HG03565 (cell line): Measurements from ENCODE around the gene IQSEC1.

Source experiments
- ATAC-seq: cut with Tn5 transposase; IDR thresholded peaks from one replicate; pipeline ENCODE4 v1.9.1; 2021; ENCODE audit warnings: mild to moderate bottlenecking, moderate library complexity; ENCODE audit not compliant: unreplicated experiment

IQSEC1 gene

DNA sequence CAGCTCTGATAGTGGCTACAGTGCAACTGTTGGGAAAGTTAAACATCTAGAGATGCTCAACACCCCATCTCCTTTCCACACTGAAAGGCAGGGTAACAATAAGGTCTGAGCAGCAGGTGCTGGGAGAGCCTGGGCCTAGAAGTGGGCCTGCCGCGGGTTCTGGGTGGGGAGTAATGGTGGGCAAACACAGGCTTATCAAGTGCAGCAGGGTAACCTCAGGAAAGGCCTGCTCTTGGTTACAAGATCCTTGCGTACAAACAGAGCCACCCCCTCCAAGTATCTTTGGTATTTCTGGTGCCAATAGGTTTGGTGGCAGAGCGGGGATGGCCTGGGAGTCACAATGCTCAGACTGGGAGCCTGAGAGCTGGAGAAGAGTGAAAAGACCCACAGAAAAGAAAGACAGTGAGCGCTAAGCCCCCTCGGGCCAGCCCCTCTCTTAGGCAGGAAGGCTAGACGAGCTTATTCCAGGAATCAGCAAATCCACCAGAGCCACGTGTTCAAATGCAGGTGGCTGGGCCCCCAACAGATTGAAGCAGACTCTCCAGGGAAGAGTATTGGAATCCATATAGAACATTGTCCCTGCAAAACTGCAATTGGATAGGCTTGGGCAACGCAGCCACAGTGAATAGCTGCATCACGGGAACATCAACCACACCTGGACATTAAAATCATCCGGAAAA is 2.7 kb downstream of the IQSEC1 start:
- ATAC-seq: no peak

DNA sequence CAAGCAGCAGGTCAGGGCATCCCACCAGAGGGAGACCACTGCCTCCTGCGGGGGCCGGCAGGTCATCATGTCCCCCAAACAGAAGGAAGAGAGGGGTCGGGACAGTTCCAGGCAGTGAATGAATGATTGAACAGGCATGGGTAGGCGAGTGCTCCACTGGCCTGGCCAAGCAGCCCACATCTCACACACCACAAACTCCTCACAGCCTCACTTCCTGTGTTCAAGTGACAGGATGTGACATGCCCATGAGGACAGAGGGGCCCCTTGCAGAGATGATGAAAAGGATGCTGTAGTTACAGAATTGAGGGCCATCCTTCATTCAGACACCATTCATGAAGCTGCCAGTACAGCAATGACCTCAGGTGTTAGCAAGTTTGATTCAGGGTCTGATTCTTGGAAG is 3.7 kb downstream of the IQSEC1 start:
- peak; percentile 53 for ATAC-seq

DNA sequence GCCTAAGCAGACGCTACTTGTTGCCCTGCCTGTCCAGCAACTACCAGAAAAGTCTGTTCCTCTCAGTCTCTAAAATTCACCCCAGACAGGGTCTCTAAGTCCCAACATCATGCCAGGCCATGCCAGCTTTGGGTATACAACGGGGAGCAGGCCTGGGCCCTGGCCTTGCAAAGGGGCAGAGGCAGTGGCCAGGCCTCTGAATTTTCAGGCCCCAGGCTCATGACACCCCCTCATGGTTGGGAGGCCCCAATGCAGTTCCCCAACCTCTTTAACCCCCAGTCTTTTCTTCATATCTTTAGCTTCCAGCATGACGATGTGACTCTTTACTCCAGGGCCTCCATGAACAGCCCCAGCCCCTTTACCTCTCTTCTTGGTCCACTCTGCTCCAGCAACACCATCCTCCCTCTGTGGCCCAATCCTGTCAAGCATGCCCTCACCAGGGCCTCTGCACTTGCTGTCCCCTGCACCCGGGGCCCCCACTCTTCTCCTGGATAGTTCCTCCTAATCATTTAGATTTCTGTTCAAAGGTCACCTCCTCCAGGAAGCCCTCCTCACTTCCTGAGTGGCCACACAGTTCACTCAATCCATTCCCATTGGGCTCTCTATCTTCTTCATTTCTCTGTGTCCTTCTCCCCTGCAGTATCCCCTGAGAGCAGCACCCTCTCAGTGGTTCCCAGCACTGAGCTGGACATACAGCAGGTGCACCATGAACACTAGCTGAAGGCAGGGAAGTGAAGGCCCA is 4.8 kb downstream of the IQSEC1 start:
- ATAC-seq: no peak

DNA sequence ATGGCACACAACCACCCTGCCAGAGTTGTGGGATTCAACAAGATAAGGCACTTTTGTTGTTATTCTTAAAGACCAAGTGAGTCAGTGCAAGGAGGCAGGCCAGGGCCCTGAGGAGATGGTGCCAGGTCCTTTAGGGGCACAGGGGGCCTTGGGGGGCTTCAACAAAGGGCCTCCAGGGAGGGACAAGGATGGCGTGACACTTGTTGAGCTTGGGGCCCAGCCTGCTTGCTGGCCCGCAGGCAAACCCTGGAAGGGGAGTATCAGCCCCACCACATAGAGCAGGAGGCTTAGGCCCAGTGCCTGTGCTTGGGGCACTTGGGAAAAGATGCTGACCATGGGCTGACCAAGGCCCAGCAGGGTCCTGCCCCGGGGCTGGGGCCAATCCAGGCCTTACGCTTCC is 5.5 kb downstream of the IQSEC1 start:
- ATAC-seq: no peak

DNA sequence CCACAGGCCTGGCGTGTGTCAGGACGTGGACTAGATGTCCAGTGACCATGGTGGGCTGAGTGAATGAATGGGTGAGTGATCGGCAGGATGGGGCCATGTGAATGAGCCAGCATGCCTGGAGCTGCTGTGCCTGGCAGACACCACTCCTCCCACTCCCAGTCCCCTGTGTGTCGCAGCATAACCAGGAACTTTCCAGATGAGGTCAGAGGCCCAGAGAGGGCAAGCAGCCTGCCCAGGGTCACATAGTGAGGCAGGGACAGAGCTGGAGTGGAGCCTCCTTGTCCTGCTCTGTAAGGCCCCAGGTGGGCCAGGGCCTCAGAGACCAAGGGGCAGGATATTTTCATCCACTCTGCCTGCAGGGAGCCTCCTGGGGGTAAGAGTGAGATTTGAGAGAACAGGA is 6.4 kb downstream of the IQSEC1 start:
- no peak for ATAC-seq

DNA sequence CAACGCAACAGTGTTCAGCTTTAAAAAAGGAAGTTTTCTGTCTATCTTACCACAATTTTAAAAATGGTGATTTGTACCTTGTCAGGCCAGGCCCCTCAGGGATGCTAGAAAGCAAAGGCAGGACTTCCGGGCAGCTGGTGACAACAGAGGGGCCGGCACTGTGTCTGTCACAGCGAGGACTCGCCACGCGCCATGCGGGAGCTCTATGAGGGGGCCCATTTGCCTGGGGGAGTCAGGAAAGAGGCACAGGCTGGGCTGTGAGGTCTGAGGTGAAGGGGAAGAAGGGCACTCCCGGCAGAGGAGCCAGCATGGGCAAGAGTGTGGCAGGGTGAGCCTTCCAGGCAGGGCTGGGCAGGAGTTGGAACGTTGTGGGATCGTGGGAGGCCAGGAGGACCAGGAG is 7.0 kb downstream of the IQSEC1 start:
- no peak for ATAC-seq

DNA sequence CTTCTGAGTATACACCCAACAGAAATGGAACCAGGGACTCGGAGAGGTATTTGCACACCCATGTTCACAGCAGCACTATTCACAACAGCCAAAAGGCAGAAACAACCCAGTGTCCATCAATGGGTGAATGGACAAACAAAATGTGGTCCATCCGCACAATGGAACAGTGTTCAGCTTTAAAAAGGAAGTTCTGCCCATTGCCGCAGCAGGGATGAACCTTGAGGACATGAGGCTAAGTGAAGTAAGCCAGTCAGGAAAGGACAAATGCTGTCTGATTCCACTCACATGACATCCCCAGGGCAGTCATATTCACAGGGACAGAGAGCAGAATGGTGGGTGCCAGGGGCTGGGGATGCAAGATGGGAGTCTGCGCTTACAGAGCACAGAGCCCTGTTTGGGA is 7.5 kb downstream of the IQSEC1 start:
- no peak for ATAC-seq

DNA sequence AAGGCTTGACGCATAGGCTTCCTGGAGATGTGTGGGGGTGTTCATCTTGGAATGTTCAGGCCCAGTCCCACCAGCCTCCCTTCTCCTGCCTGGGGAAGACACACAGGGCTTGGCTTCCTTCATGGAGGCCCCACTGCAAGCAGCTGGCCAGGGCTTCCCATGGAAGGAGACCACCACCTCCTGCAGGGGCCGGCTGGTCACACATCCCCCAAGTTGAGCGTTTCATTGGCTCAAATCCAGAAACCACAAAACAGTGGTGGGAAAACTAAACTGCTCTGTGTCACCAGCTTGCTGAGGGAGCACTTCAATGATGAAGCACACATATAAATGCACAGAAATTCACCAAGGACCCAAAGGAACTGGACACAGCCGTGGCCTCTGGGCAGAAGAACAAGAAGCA is 8.3 kb downstream of the IQSEC1 start:
- no peak for ATAC-seq

DNA sequence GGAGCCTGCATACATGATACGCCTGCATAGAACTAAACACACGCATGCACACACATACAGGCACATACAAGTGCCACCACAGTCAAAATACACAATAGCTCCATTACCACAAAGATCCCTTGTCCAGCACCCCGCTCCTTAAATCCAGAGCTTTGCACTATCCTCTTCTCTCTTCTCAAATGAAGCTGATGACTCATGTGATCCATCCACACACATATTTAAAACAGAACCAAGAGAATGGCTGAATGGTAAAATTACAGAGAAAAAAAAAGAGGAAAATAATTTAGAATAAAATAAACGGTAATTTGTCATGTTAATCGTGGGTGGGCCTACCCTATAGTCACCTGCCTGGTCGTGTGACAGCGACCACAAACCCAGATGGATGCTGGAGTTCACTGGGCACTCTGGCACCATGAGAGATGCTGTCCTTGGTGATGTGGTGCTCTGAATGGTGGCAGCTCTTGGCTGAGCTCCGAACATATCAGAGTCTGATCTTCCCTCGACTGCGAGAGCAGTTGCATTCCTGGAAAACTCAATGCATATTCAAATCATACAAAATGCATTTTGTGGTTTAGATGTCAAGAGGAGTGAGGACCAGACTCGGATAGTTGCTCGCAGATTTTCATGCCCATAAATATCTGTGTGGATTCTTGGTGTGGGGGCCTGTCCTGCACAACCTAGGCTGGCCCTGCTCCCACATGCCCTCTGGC is 8.9 kb downstream of the IQSEC1 start:
- ATAC-seq: no peak

DNA sequence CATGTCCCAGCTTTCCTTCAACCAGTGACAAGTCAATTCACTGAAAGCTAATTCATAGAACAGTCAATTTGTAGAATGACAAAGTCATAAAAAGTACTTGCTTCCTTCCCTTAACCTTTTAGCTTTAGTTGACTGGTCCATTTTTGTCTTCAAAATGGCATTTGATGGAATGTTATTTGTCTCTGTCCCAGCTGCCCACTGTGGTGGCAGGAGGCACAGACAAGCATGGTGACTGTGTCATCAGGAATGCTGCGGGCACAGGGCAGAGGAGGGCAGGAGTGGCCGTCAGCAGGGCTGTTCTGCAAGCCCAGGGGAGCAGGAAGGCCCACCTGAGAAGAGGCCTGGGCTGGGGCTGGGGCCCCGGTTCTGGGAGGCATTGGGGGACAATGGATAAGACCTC is 10.0 kb downstream of the IQSEC1 start:
- ATAC-seq: no peak

DNA sequence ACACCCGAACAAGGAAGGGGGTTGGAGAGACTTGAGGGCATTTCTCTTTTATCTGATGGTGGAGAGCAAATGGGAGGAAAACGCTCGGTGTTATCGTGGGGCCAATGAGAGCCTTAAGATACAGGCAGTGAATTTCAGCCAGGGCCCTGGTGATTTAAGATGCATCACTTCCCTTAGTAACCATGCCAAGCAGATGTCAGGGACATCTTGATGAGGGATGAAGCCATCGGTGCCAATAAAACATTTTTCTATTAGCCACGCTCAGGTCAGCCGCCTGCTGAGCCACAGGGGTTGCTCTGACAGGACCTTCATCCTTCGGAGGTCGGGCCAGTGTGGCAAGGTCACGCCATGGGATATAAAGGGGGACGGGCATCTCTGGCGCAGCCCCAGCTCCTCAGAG is 10.6 kb downstream of the IQSEC1 start:
- ATAC-seq: no peak

DNA sequence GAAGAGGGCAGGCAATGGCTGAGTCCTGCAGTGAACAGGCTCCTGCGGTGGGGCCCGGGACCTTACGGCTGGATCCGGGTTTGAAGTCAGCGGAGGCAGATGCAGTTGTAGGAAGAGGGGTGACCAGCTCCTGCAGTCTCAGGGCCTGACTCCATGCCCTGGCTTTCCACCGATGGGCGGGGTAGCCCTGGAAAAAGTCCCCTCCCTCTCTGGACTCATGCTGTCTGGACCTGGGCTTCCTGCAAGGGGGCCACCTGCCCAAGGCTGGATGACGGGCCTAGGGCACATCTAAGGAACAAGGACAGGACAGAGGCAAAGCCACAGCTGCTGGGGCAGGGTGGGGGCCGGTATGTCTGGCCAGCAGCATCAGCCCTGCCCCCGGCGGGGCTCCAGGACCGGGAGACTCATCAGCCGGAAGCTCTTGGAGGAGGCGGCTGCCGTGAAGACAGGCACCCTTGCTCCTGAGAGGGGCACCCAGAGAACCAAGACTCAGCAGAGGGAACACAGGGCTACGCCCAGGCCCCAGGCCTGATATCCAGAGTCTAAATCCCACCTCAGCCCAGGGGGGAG is 12.8 kb downstream of the IQSEC1 start:
- no peak for ATAC-seq

DNA sequence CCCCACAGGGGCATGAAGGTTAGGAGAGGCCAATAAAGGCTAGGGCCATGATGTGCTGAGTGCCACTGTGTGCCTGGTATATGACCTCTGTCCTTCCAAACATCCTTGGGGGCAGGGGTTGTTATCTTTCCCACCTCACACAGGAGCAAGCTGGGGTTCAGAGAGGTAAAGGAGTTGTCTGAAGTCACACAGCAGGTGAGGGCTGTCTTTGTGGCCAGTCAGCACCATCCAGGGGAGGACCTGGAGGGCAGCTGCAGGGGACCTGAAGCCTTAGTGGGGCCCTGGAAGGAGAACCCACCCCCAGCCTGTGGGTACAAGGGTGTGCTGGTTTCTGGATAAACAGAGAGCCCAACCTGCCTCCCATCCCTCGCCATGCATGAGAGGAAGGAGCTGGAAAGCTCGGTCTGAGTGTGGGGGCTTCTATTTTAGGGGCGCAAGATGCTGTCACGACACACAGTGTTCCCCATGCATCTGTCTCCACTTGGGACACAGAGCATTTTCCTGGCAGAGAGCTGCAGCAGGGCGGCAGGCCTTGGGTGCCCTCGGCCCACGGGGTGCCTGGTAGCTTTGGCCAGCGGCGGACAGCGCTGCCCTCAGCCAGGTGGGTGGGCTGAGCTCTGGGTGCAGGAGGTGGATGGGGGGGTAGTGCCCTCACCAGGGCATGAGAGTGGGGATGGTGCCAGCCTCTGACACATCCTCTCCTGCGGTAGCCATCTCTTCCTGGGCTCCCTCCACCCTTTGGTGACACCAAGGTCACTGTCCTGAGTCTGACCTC is 14.7 kb downstream of the IQSEC1 start:
- no peak for ATAC-seq

DNA sequence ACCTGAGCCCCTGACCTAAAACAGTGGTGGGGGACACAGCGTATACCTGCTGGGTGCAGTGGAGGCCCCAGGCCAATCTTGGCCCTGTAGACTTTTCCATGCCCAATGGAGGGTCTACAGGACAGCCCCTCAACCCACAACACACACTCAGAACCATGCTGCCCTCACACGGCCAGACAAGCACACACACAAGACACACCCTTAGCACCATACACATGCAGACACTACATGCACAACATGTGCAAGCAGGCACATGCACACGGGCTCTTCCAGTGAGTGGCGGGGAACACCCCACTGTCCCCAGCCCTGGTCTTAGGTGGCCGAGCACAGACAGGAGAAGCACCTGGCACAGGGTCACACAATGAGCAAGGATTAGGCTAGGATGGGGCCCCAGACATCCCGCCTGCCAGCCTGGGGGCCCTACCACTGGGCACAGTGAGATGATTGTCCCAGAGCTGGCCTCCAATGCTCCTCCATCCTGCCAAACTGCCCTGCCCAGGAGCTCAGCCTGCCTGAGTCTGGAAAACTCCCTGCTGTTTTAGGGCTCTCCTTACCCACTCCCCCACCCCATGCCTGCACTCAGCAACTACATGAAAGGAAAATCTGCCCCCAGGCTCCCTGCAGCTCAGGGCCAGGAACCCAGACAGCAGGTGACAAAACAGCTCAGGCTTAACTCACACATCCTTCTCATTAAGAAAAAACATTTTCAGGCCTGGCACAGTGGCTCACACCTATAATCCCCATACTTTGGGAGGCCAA is 15.8 kb downstream of the IQSEC1 start:
- no peak for ATAC-seq

DNA sequence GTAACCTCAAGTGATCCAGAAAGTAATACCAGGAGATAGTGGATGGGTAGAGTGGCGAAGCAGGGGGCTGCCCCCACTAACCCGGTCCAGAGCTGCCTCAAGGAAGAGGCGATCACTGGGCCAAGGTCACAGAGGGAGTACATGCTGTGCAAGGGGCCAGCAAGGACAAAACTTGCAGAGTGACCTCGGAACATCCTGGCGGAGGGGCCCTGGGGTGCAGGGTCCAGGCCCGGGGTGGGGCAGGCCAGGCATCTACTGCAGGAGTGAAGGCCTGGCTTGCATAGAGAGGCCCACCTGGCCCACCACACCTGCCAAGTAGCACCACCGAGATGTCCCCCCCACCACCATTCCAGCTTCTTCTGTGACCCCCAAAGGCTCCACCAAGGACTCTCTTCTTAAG is 17.6 kb downstream of the IQSEC1 start:
- no peak for ATAC-seq

DNA sequence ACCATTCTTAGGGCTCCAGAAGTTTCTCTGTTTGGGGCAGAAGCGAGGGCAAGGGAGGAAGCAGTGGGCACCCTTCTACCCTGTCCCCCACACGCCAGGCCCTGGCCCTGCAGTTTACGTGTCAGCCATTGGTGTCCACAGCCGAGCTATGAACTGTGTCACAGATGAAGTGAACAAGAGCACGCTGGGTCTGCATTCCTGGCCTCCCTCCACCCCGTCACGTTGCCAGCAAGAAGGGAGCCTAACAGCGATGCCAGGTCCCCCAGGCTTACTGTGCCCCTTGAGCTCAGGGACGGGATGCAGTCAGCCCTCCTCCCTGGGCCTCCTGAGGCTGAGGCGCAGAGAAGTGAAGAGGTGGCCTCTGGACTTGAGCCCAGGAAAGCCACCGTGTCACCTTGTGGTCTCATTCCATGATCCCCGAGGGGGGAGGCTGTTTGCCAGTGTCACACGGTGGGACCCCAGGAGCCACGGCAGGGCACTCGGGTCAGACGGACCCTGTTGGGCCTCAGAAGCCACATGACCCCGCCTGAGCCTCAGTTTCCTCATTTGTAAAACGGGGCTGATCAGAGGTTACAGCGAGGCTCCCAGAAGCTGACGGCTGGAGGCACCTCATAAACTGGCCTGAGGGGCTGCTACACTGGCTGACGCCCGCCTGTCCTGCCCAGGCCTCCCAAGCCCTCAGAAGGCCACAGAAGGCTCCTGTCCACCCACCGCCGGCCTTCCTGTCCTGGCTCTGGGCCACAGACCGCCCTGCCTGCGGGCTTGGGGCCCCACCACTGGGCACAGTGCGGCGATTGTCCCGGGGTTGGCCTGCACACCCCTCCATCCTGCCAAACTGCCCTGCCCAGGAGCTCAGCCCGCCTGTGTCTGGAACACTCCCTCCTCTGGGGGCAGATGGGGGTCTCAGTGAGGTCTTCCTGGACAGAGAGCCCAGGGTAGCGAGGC is 18.6 kb downstream of the IQSEC1 start:
- ATAC-seq: no peak

DNA sequence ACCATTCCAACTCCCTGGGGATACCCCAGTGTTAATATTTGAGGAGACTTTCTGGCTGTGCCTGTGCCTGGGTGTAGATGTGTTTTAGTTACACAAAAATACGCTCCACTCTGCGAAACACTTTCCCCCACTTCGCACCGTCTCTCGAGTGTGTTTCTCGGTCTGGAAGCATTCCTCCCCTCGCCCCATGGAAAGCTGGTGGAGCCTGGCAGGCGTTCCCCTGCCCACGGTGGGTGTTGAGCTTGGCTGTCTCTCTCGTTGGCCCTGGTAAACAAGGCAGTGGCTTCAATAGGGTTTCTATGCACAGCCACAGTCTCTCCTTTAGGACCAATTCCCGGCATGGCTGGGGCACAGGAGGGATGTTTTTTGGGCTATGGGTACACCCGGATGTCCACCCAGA is 19.3 kb downstream of the IQSEC1 start:
- no peak for ATAC-seq

DNA sequence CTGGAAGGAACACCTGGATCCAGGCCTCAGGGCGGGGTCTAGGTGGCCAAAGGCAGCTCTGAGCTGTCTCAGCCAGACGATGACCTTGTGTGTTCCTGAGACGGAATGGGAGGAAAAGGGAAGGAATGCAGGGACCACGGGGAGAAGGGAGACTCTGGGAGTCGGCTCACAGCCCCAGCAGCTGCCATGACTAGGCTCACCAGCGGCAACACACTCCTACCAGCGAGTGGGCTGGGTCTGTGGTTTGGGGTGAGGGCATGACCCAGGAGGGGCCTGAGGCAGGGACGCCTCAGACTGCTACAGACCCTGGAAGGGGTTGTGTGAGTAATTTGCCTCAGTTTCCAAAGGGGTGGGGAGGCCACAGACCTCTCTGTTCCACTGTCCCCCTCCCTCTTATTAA is 19.8 kb downstream of the IQSEC1 start:
- ATAC-seq: no peak

DNA sequence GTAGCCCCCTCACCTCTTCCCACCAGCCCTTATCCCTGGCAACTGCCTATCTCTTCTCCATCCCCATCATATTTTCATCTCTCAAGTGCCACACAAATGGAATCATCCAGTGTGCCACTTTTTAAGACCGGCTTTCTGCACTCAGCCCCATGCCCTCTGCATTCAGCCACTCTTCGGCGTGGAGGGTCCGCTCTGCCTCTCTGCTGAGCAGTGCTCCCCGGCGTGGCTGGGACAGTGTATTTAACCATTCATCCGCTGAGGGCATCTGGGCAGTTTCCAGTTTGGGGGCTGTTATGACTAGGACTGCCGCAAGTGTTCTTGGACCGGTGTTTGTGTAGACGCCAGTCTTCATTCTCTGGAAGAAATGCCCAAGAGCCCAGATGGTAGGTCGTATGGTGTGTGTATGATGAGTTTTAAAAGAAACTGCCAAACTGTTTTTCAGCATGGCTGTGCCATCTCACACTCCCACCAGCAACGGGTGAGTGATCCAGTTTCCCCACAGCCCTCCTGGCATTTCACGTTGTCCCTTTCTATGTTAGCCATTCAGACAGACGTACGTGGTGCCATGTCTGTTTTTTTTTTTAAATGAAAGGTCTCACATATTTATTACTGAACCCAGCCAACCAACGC is 20.9 kb downstream of the IQSEC1 start:
- ATAC-seq: no peak
